MG63 (cell line): ENCODE data around the gene IGSF8. TPM values are rescaled to one million over a fixed set of nuclear protein-coding genes. Genes with fewer than 3 reads are reported as not detected.

Experiments used
- DNase-seq: peaks from one replicate; pipeline ENCODE4 v3.0.0-alpha.2; 2020
- H3K27me3 ChIP-seq: fragments of 250-450 bp; sonication (Bioruptor Pico); 2 replicates; pipeline ENCODE4 v1.5.1; 2020; ENCODE audit warnings: mild to moderate bottlenecking, moderate library complexity
- H3K36me3 ChIP-seq: fragments of 250-450 bp; sonication (Bioruptor Pico); 2 replicates; pipeline ENCODE4 v1.5.1; 2020; ENCODE audit warnings: mild to moderate bottlenecking, moderate library complexity
- H3K4me3 ChIP-seq: fragments of 250-450 bp; sonication (Bioruptor Pico); 2 replicates; pipeline ENCODE4 v1.5.1; 2020; ENCODE audit warnings: mild to moderate bottlenecking, moderate library complexity
- H3K9me3 ChIP-seq: fragments of 250-450 bp; sonication (Bioruptor Pico); 2 replicates; pipeline ENCODE4 v1.5.1; 2020; ENCODE audit warnings: mild to moderate bottlenecking, moderate library complexity
- total RNA-seq: library from RNA; depleted of rRNA; stranded (reverse); fragments of >200 nt; shearing (Covaris generic); gene quantifications from 2 replicates; pipeline ENCODE4 v1.2.3, GENCODE V29; 2014; ENCODE audit warnings: low replicate concordance; rRNA removed

Gene IGSF8
- total RNA-seq, 1 experiment from 2014 or later, result 20.2 TPM

GRCh38 chr1:160046494-160047110 lies 51.8 kb downstream of the IGSF8 start:
- H3K36me3 ChIP-seq, result no peaks in the 10 kb centered on the region
- H3K27me3 ChIP-seq, result peaks cover 19% of the 10 kb centered on the region
- no peaks in the 10 kb centered on the region for H3K9me3 ChIP-seq
- peak; percentile 68 for DNase-seq
- H3K4me3 ChIP-seq, result no peak overlapping the region

GRCh38 chr1:160045653-160046052 lies 52.8 kb downstream of the IGSF8 start:
- no peak for DNase-seq
- H3K4me3 ChIP-seq, result no peak overlapping the region
- H3K9me3 ChIP-seq, result no peaks in the 10 kb centered on the region
- peaks cover 17% of the 10 kb centered on the region for H3K27me3 ChIP-seq
- no peaks in the 10 kb centered on the region for H3K36me3 ChIP-seq

- peaks cover 21% of the 10 kb centered on the region for H3K27me3 ChIP-seq
- H3K9me3 ChIP-seq, result no peaks in the 10 kb centered on the region
- no peak for DNase-seq
- no peaks in the 10 kb centered on the region for H3K36me3 ChIP-seq
- H3K4me3 ChIP-seq, result no peak overlapping the region
These were observed 54.9 kb downstream of the IGSF8 start for GRCh38 chr1:160043543-160043942.

Other genes starting within 250 kb of the IGSF8 start
- not detected in 2 replicates for gene VSIG8, start 236.0 kb downstream of the IGSF8 start, total RNA-seq
- gene CFAP45, start 198.5 kb downstream of the IGSF8 start, total RNA-seq, result 0.10 and 0.39 TPM in 2 replicates
- 651 and 1,079 TPM in 2 replicates for gene TAGLN2, start 173.1 kb downstream of the IGSF8 start, total RNA-seq
- gene IGSF9, start 153.0 kb downstream of the IGSF8 start, total RNA-seq, result not detected in 2 replicates
- not detected in 2 replicates for gene SLAMF9, start 144.4 kb downstream of the IGSF8 start, total RNA-seq
- gene PIGM, start 66.6 kb downstream of the IGSF8 start, total RNA-seq, result 4.1 and 4.6 TPM in 2 replicates
- gene KCNJ10, start 28.5 kb downstream of the IGSF8 start, total RNA-seq, result not detected in 2 replicates
- not detected in 2 replicates for gene KCNJ9, start 17.1 kb downstream of the IGSF8 start, total RNA-seq
- gene ATP1A2, start 17.1 kb upstream of the IGSF8 start, total RNA-seq, result not detected in 2 replicates
- gene ATP1A4, start 53.0 kb upstream of the IGSF8 start, total RNA-seq, result not detected in 2 replicates
- gene CASQ1, start 92.0 kb upstream of the IGSF8 start, total RNA-seq, result not detected in 2 replicates
- 243 and 355 TPM in 2 replicates for gene PEA15, start 106.8 kb upstream of the IGSF8 start, total RNA-seq
- 46.3 and 71.9 TPM in 2 replicates for gene DCAF8, start 163.9 kb upstream of the IGSF8 start, total RNA-seq
- gene PEX19, start 186.5 kb upstream of the IGSF8 start, total RNA-seq, result 23.7 and 27.2 TPM in 2 replicates
- gene COPA, start 244.6 kb upstream of the IGSF8 start, total RNA-seq, result 144 and 206 TPM in 2 replicates
- gene NCSTN, start 244.8 kb upstream of the IGSF8 start, total RNA-seq, result 31.5 and 50.6 TPM in 2 replicates